ENCODE data around the gene TBC1D14. TPM values are rescaled to one million over a fixed set of nuclear protein-coding genes. Genes with fewer than 3 reads are reported as not detected.
A peak's percentile ranks its signal among the peaks of the same experiment; 100 is the strongest.

The TBC1D14 gene
- total and polyA plus RNA-seq, 9 of the 15 experiments (the other 6 are each of a cell fraction or from before 2014, with no cell fraction given), result 2.1 to 59.6 (median 44.8) TPM

DNA sequence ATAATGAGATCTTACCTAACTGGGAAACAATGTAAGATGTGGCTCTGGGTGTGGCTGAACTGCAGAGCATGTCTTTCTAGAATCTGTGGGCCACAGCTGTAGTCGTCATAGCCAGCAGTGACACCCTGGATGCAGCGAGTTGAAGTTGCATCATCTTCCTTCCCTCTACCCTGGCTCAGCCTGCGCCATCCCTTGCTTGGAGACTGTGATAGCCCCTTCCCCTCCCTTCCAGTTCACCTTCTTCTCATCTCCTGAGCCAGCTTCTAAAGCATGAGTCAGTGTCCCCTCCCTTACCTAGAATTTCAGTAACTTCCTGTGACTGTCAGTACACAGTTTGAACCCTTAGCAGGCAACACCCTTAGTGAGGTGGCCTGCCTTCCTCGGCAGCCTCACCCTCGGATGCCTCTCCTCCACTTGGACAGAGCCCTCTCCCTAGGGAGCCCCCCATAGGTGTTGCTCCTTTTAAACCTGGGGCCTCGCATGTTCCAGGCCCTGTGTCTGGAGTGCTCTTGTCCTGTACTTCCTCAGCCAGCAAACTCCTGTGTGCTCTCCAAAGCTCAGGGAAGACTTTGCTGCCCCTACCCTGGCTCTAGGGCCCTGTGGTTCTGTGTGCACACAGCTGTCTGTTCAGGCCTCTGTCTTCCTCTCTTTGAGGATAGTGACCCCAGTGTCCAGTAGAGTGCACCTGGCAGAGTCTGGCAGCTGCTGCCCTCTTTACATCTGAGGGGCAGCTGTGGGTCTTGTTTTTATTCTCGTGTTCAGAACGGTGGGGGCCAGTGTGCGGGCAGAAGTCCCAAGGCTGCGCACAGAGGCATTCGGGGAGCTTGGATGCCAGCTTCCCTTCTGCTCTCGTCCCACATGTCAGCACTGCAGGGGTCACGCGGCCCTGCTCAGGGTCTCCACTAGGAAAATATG, 89.8 kb downstream of the TBC1D14 start (continued):
- TF ChIP-seq, protein P1, sequence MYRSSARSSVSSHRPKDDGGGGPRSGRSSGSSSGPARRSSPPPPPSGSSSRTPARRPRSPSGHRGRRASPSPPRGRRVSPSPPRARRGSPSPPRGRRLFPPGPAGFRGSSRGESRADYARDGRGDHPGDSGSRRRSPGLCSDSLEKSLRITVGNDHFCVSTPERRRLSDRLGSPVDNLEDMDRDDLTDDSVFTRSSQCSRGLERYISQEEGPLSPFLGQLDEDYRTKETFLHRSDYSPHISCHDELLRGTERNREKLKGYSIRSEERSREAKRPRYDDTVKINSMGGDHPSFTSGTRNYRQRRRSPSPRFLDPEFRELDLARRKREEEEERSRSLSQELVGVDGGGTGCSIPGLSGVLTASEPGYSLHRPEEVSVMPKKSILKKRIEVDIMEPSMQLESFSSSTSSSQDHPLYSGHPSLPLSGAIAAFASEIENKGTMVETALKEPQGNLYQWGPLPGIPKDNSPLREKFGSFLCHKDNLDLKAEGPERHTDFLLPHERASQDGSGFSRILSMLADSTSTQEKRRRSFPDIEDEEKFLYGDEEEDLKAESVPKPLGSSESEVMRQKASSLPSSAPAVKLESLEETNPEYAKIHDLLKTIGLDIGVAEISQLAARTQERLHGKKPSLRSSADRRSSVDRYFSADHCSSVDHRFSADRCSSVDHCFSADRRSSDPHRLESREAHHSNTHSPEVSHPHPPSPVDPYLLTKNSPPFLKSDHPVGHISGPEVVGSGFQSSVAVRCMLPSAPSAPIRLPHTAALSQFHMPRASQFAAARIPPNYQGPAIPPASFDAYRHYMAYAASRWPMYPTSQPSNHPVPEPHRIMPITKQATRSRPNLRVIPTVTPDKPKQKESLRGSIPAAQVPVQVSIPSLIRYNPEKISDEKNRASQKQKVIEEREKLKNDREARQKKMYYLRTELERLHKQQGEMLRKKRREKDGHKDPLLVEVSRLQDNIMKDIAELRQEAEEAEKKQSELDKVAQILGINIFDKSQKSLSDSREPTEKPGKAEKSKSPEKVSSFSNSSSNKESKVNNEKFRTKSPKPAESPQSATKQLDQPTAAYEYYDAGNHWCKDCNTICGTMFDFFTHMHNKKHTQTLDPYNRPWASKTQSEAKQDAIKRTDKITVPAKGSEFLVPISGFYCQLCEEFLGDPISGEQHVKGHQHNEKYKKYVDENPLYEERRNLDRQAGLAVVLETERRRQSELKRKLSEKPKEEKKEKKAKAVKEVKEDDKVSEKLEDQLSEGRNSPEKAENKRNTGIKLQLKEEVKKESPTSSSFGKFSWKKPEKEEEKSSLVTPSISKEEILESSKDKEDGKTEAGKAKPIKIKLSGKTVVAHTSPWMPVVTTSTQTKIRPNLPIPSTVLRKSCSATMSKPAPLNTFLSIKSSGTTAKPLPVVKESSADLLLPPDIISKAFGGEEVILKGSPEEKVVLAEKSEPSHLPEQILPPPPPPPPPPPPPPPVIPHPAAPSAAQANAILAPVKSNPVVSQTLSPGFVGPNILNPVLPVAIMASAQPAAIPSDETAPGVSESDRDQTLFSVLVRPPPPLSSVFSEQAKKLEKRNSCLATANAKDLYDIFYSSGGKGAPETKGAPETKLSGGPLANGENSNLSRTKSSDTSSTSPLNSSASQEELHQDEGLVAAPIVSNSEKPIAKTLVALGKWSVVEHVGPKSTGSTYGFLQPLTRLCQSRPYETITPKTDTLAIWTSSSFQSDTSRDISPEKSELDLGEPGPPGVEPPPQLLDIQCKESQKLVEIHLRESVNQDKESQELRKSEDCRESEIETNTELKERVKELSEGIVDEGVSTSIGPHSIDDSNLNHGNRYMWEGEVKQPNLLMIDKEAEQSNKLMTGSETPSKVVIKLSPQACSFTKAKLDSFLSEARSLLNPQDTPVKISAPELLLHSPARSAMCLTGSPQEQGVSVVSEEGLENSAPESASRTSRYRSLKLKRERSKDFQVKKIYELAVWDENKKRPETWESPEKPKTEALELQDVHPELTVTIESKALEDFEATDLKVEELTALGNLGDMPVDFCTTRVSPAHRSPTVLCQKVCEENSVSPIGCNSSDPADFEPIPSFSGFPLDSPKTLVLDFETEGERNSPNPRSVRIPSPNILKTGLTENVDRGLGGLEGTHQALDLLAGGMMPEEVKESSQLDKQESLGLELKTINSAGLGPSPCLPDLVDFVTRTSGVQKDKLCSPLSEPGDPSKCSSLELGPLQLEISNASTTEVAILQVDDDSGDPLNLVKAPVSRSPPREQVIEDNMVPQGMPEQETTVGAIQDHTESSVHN (IDR thresholded peaks at IDR 0.05; ENCODE audit: borderline replicate concordance in 1 of 2, low read depth in 1 of 2), result 0 out of 4 replicates have a peak, but pooled peaks of 1 of the 2 experiments have one; percentile 51
- TF ChIP-seq ZKSCAN3 (CRISPR knock-in tag; IDR thresholded peaks at IDR 0.05) (peak; percentile 93), HDAC1 (IDR thresholded peaks at IDR 0.05) (no peak), CREM (IDR thresholded peaks at IDR 0.05; ENCODE audit: low read depth) (no peak), SMARCA5 (IDR thresholded peaks at IDR 0.05) (no peak), ZFP30 (CRISPR knock-in tag; IDR thresholded peaks at IDR 0.05; ENCODE audit: borderline replicate concordance) (no peak), NCOA1 (IDR thresholded peaks at IDR 0.05; ENCODE audit: low read depth) (no peak), MCM3 (IDR thresholded peaks at IDR 0.05) (no peak), ARID1B (IDR thresholded peaks at IDR 0.05) (peak; percentile 54), ZNF133 (CRISPR knock-in tag; IDR thresholded peaks at IDR 0.05) (no peak), HNRNPL (IDR thresholded peaks at IDR 0.05; ENCODE audit: low read depth, low read length) (no peak)
- TF ChIP-seq, protein P2, sequence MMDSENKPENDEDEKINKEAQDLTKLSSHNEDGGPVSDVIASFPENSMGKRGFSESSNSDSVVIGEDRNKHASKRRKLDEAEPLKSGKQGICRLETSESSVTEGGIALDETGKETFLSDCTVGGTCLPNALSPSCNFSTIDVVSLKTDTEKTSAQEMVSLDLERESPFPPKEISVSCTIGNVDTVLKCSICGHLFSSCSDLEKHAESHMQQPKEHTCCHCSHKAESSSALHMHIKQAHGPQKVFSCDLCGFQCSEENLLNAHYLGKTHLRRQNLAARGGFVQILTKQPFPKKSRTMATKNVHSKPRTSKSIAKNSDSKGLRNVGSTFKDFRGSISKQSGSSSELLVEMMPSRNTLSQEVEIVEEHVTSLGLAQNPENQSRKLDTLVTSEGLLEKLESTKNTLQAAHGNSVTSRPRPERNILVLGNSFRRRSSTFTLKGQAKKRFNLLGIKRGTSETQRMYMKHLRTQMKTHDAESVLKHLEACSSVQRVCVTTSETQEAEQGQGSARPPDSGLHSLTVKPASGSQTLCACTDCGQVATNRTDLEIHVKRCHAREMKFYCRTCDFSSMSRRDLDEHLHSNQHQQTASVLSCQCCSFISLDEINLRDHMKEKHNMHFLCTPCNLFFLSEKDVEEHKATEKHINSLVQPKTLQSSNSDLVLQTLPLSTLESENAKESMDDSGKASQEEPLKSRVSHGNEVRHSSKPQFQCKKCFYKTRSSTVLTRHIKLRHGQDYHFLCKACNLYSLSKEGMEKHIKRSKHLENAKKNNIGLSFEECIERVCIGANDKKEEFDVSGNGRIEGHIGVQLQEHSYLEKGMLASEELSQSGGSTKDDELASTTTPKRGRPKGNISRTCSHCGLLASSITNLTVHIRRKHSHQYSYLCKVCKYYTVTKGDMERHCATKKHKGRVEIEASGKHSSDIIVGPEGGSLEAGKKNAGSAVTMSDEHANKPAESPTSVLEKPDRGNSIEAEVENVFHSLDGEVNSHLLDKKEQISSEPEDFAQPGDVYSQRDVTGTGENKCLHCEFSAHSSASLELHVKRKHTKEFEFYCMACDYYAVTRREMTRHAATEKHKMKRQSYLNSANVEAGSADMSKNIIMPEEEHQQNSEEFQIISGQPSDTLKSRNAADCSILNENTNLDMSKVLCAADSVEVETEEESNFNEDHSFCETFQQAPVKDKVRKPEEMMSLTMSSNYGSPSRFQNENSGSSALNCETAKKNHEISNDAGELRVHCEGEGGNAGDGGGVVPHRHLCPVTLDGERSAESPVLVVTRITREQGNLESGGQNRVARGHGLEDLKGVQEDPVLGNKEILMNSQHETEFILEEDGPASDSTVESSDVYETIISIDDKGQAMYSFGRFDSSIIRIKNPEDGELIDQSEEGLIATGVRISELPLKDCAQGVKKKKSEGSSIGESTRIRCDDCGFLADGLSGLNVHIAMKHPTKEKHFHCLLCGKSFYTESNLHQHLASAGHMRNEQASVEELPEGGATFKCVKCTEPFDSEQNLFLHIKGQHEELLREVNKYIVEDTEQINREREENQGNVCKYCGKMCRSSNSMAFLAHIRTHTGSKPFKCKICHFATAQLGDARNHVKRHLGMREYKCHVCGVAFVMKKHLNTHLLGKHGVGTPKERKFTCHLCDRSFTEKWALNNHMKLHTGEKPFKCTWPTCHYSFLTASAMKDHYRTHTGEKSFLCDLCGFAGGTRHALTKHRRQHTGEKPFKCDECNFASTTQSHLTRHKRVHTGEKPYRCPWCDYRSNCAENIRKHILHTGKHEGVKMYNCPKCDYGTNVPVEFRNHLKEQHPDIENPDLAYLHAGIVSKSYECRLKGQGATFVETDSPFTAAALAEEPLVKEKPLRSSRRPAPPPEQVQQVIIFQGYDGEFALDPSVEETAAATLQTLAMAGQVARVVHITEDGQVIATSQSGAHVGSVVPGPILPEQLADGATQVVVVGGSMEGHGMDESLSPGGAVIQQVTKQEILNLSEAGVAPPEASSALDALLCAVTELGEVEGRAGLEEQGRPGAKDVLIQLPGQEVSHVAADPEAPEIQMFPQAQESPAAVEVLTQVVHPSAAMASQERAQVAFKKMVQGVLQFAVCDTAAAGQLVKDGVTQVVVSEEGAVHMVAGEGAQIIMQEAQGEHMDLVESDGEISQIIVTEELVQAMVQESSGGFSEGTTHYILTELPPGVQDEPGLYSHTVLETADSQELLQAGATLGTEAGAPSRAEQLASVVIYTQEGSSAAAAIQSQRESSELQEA (IDR thresholded peaks at IDR 0.05; ENCODE audit: low read depth), result no peak

All from K562 (cell line).